Astrocyte of the spinal cord (primary cell): Measurements from ENCODE around the gene ORM2.

Experiments used
- DNase-seq: peaks from one replicate; pipeline ENCODE4 v3.0.0; 2011; ENCODE audit warnings: low read depth, low spot score
- H3K4me3 ChIP-seq: 2 replicates; pipeline ENCODE4 v1.5.1; 2011; ENCODE audit warnings: low read depth, mild to moderate bottlenecking, low read length, moderate library complexity
- CTCF ChIP-seq: IDR thresholded peaks from 2 replicates; pipeline ENCODE4 v1.5.1; 2012; ENCODE audit warnings: low read depth, mild to moderate bottlenecking, low read length, inconsistent platforms
- in situ Hi-C: cut with HindIII; loops from 2 replicates; pipeline ENCODE4 v1.10.0; 2017; ENCODE audit warnings: low sequenced_read_pairs

Gene ORM2

GRCh38 chr9:114344188-114344566 lies 14.5 kb downstream of the ORM2 start:
- TF ChIP-seq CTCF, result no peak
- no peak for DNase-seq
- in situ Hi-C loops, result no loop called here
- H3K4me3 ChIP-seq, result no peak overlapping the region

GRCh38 chr9:114344692-114345091 lies 15.0 kb downstream of the ORM2 start:
- no peak for TF ChIP-seq CTCF
- in situ Hi-C loops, result no loop called here

DNA sequence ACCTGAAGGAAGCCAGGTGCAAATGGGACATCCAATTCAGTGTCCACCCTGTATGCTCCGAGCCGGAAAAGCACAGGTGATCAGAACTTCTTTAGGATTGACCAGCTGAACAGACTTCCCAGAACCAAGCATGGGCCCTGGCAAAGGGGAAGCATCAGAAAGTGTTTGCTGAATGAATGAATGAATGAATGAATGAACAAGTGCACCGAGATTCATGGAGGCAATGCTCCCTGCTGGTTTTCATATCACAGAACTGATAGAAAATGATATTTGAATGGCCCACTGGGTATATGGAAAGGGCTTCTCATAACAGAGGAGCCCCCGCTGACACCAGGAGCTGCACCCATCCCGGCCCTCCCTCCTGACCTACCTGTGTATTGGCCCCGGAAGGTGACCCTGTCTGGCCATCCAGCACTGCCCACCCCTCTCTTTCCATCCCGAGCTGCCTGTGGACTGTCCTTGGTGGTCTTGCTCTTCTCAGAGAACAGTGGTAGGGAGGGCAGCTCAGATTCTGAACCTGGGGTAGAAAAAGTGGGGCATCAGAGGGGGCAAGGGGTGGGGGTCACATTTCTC lies 15.9 kb downstream of the ORM2 start:
- in situ Hi-C loops, result no loop called here

More at GRCh38 chr9:114344692-114345091, 15.0 kb downstream of the ORM2 start:
- no peak overlapping the region for H3K4me3 ChIP-seq
- DNase-seq, result no peak

GRCh38 chr9:114346146-114346545 lies 16.5 kb downstream of the ORM2 start:
- no peak overlapping the region for H3K4me3 ChIP-seq
- TF ChIP-seq CTCF, result no peak
- in situ Hi-C loops, result no loop called here
- DNase-seq, result no peak

More for the DNA sequence above, 15.9 kb downstream of the ORM2 start:
- DNase-seq, result no peak
- no peak for TF ChIP-seq CTCF
- H3K4me3 ChIP-seq, result no peak overlapping the region

DNA sequence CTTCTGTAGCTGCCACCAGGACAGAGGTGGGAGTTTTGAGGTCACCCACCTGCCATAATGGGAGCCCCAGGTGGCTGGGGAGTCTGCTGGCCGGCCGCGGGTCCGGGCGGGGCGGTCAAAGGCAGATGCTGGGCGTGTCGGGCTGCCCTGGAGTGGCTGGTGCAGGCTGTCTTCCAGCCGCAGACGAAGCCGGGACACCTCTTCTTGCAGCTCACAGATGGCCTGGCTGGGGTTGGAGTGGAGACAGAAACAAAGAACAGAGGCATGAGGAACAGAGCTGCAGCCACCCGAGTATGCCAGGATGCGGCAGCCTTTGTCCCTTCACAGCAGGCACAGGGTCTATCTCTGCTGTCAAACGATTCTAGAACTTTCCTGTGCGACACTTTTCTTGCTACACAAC lies 18.0 kb downstream of the ORM2 start:
- H3K4me3 ChIP-seq, result no peak overlapping the region
- DNase-seq, result no peak
- in situ Hi-C loops, result no loop called here
- TF ChIP-seq CTCF, result no peak

GRCh38 chr9:114348261-114348905 lies 18.7 kb downstream of the ORM2 start:
- TF ChIP-seq CTCF, result no peak
- in situ Hi-C loops, result no loop called here
- no peak for DNase-seq
- no peak overlapping the region for H3K4me3 ChIP-seq
